Lower leg skin (tissue), 3 donors: ENCODE measurements around the gene FAM110A.

Source experiments
- POLR2A ChIP-seq, 2 donors: fragments of 450-650 bp; IDR thresholded peaks; one replicate each; pipeline ENCODE4 v1.6.1; 2016 to 2017; ENCODE audit warnings: antibody characterized with exemption in 2 of 2, mild to moderate bottlenecking in 1 of 2, moderate library complexity in 1 of 2
- TF ChIP-seq, protein P1 (sequence below), 3 donors: fragments of 450-650 bp; IDR thresholded peaks; one replicate each; pipeline ENCODE4 v1.5.1; 2016; ENCODE audit warnings: antibody characterized with exemption in 3 of 3, mild to moderate bottlenecking in 3 of 3, moderate library complexity in 2 of 3

DNA sequence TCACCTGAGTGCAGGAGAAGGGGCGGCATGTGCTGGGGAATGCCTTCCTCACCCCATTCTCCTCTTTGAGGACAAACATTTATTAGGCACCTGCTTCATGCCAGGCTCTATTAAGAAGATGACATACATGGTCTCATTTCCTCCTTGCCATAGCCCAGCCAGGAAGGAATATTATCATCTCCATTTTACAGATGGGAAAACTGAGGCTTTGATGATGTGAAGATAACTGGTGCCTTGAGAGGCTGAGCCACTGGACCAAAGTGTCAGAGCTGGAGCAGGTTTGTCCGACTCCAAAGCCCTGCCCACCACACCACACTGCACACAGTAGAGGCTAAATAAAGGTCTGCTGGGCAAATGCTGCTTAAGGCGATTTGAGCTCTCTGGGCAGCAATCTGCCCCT lies 37.2 kb downstream of the FAM110A start:
- TF ChIP-seq, protein P1, sequence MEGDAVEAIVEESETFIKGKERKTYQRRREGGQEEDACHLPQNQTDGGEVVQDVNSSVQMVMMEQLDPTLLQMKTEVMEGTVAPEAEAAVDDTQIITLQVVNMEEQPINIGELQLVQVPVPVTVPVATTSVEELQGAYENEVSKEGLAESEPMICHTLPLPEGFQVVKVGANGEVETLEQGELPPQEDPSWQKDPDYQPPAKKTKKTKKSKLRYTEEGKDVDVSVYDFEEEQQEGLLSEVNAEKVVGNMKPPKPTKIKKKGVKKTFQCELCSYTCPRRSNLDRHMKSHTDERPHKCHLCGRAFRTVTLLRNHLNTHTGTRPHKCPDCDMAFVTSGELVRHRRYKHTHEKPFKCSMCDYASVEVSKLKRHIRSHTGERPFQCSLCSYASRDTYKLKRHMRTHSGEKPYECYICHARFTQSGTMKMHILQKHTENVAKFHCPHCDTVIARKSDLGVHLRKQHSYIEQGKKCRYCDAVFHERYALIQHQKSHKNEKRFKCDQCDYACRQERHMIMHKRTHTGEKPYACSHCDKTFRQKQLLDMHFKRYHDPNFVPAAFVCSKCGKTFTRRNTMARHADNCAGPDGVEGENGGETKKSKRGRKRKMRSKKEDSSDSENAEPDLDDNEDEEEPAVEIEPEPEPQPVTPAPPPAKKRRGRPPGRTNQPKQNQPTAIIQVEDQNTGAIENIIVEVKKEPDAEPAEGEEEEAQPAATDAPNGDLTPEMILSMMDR (IDR thresholded peaks at IDR 0.05) = no peak
- no peak for TF ChIP-seq POLR2A (IDR thresholded peaks at IDR 0.05)
